ENCODE data around the gene GAK.

- no peak for TF ChIP-seq CTCF (IDR thresholded peaks at IDR 0.05)
- no peak for TF ChIP-seq EZH2phosphoT487 (IDR thresholded peaks at IDR 0.05)
- TF ChIP-seq EZH2 (IDR thresholded peaks at IDR 0.05) = no peak
Measured at GRCh38 chr4:924107-925096, 7.7 kb downstream of the GAK start.
